Cardiac muscle cell (in vitro differentiated cells and primary cell): Measurements from ENCODE around the gene SASS6. TPM values are rescaled to one million over a fixed set of nuclear protein-coding genes. Genes with fewer than 3 reads are reported as not detected.
"Not testable (repeated sequence)": the region's sequence is repeated elsewhere in the genome, so short reads cannot be mapped to it uniquely, and the experiment has no call there.

Experiments
- DNase-seq, 2 donors: peaks; one replicate each; pipeline versions ENCODE4 v3.0.0 to v3.0.0-alpha.2; 2010 to 2017; ENCODE audit warnings: low read depth in 1 of 2, low spot score in 1 of 2
- H3K27ac ChIP-seq: fragments of 200-600 bp; sonication (generic); 2 replicates; pipeline ENCODE4 v1.5.1; 2016
- H3K27me3 ChIP-seq: fragments of 200-600 bp; sonication (generic); 2 replicates; pipeline ENCODE4 v1.6.0; 2016; ENCODE audit warnings: control low read depth
- H3K36me3 ChIP-seq: fragments of 200-600 bp; sonication (generic); 2 replicates; pipeline ENCODE4 v1.5.1; 2016; ENCODE audit warnings: control low read depth
- H3K4me1 ChIP-seq: fragments of 200-600 bp; sonication (generic); 2 replicates; pipeline ENCODE4 v1.8.1; 2017; ENCODE audit warnings: low read depth, mild to moderate bottlenecking, mixed run types
- H3K4me3 ChIP-seq: fragments of 200-600 bp; sonication (generic); 2 replicates; pipeline ENCODE4 v1.5.1; 2016; ENCODE audit warnings: mild to moderate bottlenecking
- H3K9me3 ChIP-seq: fragments of 200-600 bp; sonication (generic); 2 replicates; pipeline ENCODE4 v1.5.1; 2017; ENCODE audit warnings: low read depth, mild to moderate bottlenecking, control low read depth
- CTCF ChIP-seq: IDR thresholded peaks from 2 replicates; pipeline ENCODE4 v1.5.1; 2012; ENCODE audit warnings: low read depth, mild to moderate bottlenecking, low read length
- polyA plus RNA-seq: library from polyadenylated mRNA; unstranded; fragments of >200 nt; fragmentation: Nextera tagmentation; extraction: Ambion mirVana; gene quantifications from 2 replicates; pipeline ENCODE4 v1.2.1, GENCODE V29; 2016
- total RNA-seq: library from RNA; depleted of rRNA; stranded (reverse); fragments of >200 nt; gene quantifications from 2 replicates; pipeline ENCODE4 v1.2.3, GENCODE V29; 2016

Gene SASS6
- total and polyA plus RNA-seq, 2 experiments from 2014 or later: 2.5 to 4.2 TPM

GRCh38 chr1:100061681-100062080, 71.0 kb downstream of the SASS6 start:
- H3K9me3 ChIP-seq: no peaks in the 10 kb centered on the region
- H3K4me3 ChIP-seq: no peak overlapping the region
- H3K4me1 ChIP-seq: no peaks in the 10 kb centered on the region
- no peak overlapping the region for H3K27ac ChIP-seq
- H3K27me3 ChIP-seq: no peaks in the 10 kb centered on the region
- DNase-seq: no peak
- no peak for TF ChIP-seq CTCF
- peaks cover 43% of the 10 kb centered on the region for H3K36me3 ChIP-seq

- H3K4me3 ChIP-seq: no peak overlapping the region
- H3K27ac ChIP-seq: no peak overlapping the region
- no peak for TF ChIP-seq CTCF
- H3K36me3 ChIP-seq: no peaks in the 10 kb centered on the region
- no peak for DNase-seq
- no peaks in the 10 kb centered on the region for H3K9me3 ChIP-seq
- peaks cover 17% of the 10 kb centered on the region for H3K4me1 ChIP-seq
- no peaks in the 10 kb centered on the region for H3K27me3 ChIP-seq
Observed at GRCh38 chr1:100053727-100054126, 79.0 kb downstream of the SASS6 start.

GRCh38 chr1:100053119-100053518, 79.6 kb downstream of the SASS6 start:
- Histone ChIP-seq H3K27ac (no peak overlapping the region), H3K36me3 (no peaks in the 10 kb centered on the region), H3K27me3 (no peaks in the 10 kb centered on the region), H3K4me3 (no peak overlapping the region), H3K4me1 (peaks cover 23% of the 10 kb centered on the region), H3K9me3 (no peaks in the 10 kb centered on the region)
- no peak for TF ChIP-seq CTCF
- DNase-seq: no peak

DNA sequence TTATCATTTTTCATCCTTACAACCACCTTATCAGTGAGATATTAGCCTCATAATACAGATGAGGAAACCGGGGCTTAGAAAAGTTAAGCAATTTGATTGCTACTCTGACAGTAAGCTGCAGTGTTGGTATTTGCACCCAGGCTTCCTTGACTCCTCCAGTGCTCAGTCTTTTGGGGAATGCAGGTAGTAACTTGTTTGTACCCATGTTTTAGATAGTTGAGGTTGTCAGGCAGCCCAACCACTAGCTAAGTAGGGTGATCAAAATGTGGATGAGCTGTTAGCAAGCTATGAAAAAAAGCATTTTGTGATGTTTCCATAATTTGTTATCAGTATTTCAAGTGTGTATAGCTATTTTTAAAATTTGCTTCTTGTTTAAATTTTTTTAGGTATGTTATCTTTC, 80.8 kb downstream of the SASS6 start:
- H3K4me3 ChIP-seq: no peak overlapping the region
- DNase-seq: no peak
- no peak overlapping the region for H3K27ac ChIP-seq
- H3K4me1 ChIP-seq: peaks cover 25% of the 10 kb centered on the region
- no peak for TF ChIP-seq CTCF
- no peaks in the 10 kb centered on the region for H3K36me3 ChIP-seq
- H3K27me3 ChIP-seq: no peaks in the 10 kb centered on the region
- H3K9me3 ChIP-seq: no peaks in the 10 kb centered on the region

DNA sequence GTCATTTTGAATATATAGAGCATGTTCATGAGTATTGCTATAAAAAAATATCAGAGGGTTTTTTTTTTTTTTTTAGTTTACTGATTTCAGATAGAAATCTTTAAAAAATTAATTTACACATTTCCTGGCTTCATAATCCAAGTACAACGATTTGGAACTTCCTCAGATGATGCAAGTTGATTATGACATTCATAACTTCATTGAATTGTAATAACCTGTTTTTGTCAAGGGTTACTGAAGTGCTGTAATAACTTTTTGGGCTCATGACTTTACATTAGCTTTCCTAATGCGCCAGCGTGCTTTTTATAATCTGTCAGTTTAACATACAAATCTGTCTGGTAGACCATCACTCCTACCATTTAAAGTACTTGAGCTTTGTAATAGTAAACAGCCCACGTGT, 81.3 kb downstream of the SASS6 start:
- Histone ChIP-seq H3K4me3 (no peak overlapping the region), H3K27ac (no peak overlapping the region), H3K9me3 (no peaks in the 10 kb centered on the region), H3K4me1 (peaks cover 25% of the 10 kb centered on the region), H3K36me3 (no peaks in the 10 kb centered on the region), H3K27me3 (no peaks in the 10 kb centered on the region)
- TF ChIP-seq CTCF: no peak
- no peak for DNase-seq

DNA sequence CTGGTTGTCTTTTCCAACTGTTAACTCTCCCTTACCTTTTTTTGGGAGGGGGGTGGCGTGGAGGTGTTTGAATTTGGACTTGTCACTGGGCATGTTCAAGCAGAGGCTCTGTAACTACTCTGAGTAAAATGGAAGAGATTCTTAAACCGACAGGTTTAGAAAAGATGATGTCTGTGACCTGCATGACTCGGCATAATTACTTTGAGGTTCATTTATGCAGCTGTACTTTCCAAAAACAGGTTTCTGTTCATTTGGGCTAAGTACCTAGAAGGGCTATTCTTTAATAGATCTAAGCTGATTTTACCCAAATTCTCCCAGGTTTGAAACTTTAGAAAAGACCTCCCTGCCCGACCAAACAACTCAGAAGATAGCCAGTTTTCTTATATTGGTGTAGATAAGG, 82.6 kb downstream of the SASS6 start:
- Histone ChIP-seq H3K9me3 (no peaks in the 10 kb centered on the region), H3K36me3 (no peaks in the 10 kb centered on the region), H3K27ac (no peak overlapping the region), H3K4me3 (no peak overlapping the region), H3K4me1 (peaks cover 25% of the 10 kb centered on the region), H3K27me3 (no peaks in the 10 kb centered on the region)
- TF ChIP-seq CTCF: no peak
- DNase-seq: no peak

DNA sequence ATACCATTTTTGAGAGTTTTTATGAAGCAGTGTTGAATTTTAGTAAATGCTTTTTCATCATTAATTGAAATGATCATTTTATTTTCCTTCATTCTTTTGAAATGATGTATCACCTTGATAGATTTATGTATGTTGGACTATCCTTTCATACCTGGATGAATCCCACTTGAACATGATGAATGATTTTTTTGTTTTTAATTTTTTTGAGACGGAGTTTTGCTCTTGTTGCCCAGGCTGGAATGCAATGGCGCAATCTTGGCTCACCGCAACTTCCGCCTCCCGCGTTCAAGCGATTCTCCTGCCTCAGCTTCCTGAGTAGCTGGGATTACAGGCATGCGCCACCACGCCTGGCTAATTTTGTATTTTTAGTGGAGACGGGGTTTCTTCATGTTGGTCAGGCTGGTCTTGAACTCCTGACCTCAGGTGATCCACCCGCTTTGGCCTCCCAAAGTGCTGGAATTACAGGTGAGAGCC, 85.5 kb downstream of the SASS6 start:
- H3K27me3 ChIP-seq, DNase-seq, H3K36me3 ChIP-seq, H3K9me3 ChIP-seq, H3K27ac ChIP-seq, H3K4me3 ChIP-seq: not testable (repeated sequence)
- H3K4me1 ChIP-seq: peaks cover 25% of the 10 kb centered on the region
